ENCODE measurements around the gene ZMYND8.

DNA sequence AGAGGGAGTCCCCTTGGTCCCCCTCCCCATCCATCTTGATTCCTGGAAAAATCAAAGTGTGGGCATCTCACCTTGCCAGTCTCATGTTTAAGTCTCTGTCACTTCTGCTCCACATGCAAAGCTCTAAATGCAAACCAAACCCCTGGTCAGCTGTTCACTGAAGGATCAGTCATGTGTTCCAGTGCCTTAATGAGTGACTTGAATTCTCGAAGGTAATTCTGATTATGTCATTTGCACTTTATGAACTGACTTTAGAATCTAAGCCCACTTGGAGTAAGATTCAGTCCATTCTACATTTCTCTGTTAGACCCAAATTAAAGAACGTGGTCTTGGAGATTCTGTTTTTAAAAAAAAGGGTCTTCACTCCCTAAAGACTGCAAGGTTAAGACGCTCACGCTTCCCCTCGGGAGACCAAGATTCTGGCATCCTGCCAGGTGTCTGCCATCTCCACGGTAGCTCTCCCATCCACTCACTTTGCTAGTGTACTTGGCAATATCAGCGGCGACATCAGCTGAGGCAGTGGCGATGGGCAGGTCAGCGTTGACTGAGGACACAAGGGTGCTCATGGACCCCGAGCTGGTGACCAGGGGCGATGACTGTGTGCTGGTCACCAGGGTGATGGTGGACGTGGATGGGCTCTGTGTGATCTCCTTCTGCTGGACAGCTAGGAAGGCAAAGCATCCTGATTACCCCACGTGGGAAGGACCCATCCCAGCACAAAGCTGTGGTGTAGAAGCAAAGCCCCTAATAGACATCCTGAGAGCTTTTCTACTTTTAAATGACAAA lies 120.5 kb downstream of the ZMYND8 start:
- TF ChIP-seq, protein P1, sequence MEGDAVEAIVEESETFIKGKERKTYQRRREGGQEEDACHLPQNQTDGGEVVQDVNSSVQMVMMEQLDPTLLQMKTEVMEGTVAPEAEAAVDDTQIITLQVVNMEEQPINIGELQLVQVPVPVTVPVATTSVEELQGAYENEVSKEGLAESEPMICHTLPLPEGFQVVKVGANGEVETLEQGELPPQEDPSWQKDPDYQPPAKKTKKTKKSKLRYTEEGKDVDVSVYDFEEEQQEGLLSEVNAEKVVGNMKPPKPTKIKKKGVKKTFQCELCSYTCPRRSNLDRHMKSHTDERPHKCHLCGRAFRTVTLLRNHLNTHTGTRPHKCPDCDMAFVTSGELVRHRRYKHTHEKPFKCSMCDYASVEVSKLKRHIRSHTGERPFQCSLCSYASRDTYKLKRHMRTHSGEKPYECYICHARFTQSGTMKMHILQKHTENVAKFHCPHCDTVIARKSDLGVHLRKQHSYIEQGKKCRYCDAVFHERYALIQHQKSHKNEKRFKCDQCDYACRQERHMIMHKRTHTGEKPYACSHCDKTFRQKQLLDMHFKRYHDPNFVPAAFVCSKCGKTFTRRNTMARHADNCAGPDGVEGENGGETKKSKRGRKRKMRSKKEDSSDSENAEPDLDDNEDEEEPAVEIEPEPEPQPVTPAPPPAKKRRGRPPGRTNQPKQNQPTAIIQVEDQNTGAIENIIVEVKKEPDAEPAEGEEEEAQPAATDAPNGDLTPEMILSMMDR (conservative IDR thresholded peaks at IDR 0.05): no peak
- no peak for TF ChIP-seq EZH2 (IDR thresholded peaks at IDR 0.05; ENCODE audit: low read depth)
